Metanephros (tissue), 1 donor: ENCODE results near the gene LHPP. TPM values are rescaled to one million over a fixed set of nuclear protein-coding genes. Genes with fewer than 3 reads are reported as not detected.

Source experiments
- total RNA-seq: library from RNA; depleted of rRNA; stranded (reverse); fragments of >200 nt; gene quantifications from one replicate; pipeline ENCODE4 v1.2.3, GENCODE V29; 2014

The LHPP gene
- total RNA-seq: 17.8 TPM

GRCh38 chr10:124461642-124462347 is at the start of gene LHPP:
Gene LHPP, plus strand, starts transcription at chr10:124461823. Its CDS starts 40 bp downstream, at chr10:124461863.

GRCh38 chr10:124418726-124419501 is 42.7 kb upstream of the LHPP start, which contains the start of gene OAT:
Gene OAT, minus strand, starts transcription at chr10:124418923. Its CDS starts 6,752 bp downstream, at chr10:124412171.

GRCh38 chr10:124450012-124450782 is 11.4 kb upstream of the LHPP start, which contains the start of gene NKX1-2:
Gene NKX1-2, minus strand, starts transcription at chr10:124450035. Its CDS starts 92 bp downstream, at chr10:124449943.

Other genes with a start within 250 kb of the LHPP start
- 88.1 TPM for gene OAT, start 42.9 kb upstream of the LHPP start, total RNA-seq
- not detected for gene NKX1-2, start 11.8 kb upstream of the LHPP start, total RNA-seq